Upper lobe of right lung (tissue), 1 donor: ENCODE measurements around the gene LRRC10B. TPM values are rescaled to one million over a fixed set of nuclear protein-coding genes. Genes with fewer than 3 reads are reported as not detected.
"Not testable (repeated sequence)": the region's sequence is repeated elsewhere in the genome, so short reads cannot be mapped to it uniquely, and the experiment has no call there.

Experiments
- ATAC-seq: fragments of 200-7000 bp; cut with Tn5 transposase; one replicate; pipeline ENCODE4 v1.9.1; 2020; ENCODE audit warnings: mild to moderate bottlenecking, moderate library complexity
- DNase-seq: peaks from one replicate; pipeline ENCODE4 v3.0.0-alpha.2; 2020
- H3K27ac ChIP-seq: fragments of 200-600 bp; one replicate; pipeline ENCODE4 v1.8.0; 2022
- H3K27me3 ChIP-seq: fragments of 200-600 bp; one replicate; pipeline ENCODE4 v1.8.0; 2022; ENCODE audit warnings: mild to moderate bottlenecking
- H3K36me3 ChIP-seq: fragments of 200-600 bp; one replicate; pipeline ENCODE4 v1.8.0; 2022
- H3K4me1 ChIP-seq: fragments of 200-600 bp; one replicate; pipeline ENCODE4 v1.8.0; 2022
- H3K4me3 ChIP-seq: fragments of 200-600 bp; one replicate; pipeline ENCODE4 v1.8.0; 2022; ENCODE audit warnings: mild to moderate bottlenecking
- H3K9me3 ChIP-seq: fragments of 200-600 bp; one replicate; pipeline ENCODE4 v1.8.0; 2022
- CTCF ChIP-seq: fragments of 200-600 bp; IDR thresholded peaks from one replicate; pipeline ENCODE4 v1.8.0; 2022; ENCODE audit warnings: antibody characterized with exemption
- intact Hi-C: fragments of 100-400 bp; cut with DNase I; formaldehyde crosslinking; loops from one replicate; pipeline ENCODE4 v1.11.0; 2022
- total RNA-seq: library from RNA; stranded (reverse); fragmentation: NEBNext Ultra II Directional; extraction: Animal tissue kit (Norgen Biotek cat#: 25700); gene quantifications from one replicate; pipeline ENCODE4 v1.2.1, GENCODE V29; 2021
- donor health status: DM: no; HTN: yes; CAD: no; lungs with severe emphysema.

The LRRC10B gene
- total RNA-seq, 1 donor from 2014 or later, result 0.29 TPM

- Histone ChIP-seq H3K36me3 (no peaks in the 10 kb centered on the region), H3K27ac (no peak overlapping the region), H3K4me3 (no peak overlapping the region), H3K27me3 (no peaks in the 10 kb centered on the region), H3K9me3 (no peaks in the 10 kb centered on the region), H3K4me1 (no peaks in the 10 kb centered on the region)
- TF ChIP-seq CTCF, result no peak
- ATAC-seq (no peak), DNase-seq (no peak)
- intact Hi-C loops, result loop anchor here (10.0 kb wide), 2 partner anchors 48 to 158 kb away; no protein-coding TSS in a partner anchor
These were observed 31.4 kb upstream of the LRRC10B start for GRCh38 chr11:61477126-61477525.

- Histone ChIP-seq H3K9me3 (no peaks in the 10 kb centered on the region), H3K27ac (no peak overlapping the region), H3K4me3 (no peak overlapping the region), H3K36me3 (no peaks in the 10 kb centered on the region), H3K4me1 (no peaks in the 10 kb centered on the region), H3K27me3 (peaks cover 6% of the 10 kb centered on the region)
- DNase-seq (peak; percentile 73), ATAC-seq (peak; percentile 62)
- peak; percentile 95 for TF ChIP-seq CTCF
- intact Hi-C loops, result loop anchor here (10.0 kb wide), 2 partner anchors 47 to 157 kb away; no protein-coding TSS in a partner anchor
These were observed 30.8 kb upstream of the LRRC10B start for GRCh38 chr11:61477727-61478148.

GRCh38 chr11:61479360-61480058 is 29.0 kb upstream of the LRRC10B start:
- not testable (repeated sequence) for ATAC-seq, H3K27ac ChIP-seq, H3K4me1 ChIP-seq, H3K4me3 ChIP-seq, DNase-seq, H3K36me3 ChIP-seq, H3K27me3 ChIP-seq, H3K9me3 ChIP-seq
- intact Hi-C loops, result loop anchor here (10.0 kb wide), 2 partner anchors 45 to 155 kb away; no protein-coding TSS in a partner anchor

GRCh38 chr11:61480261-61480993 is 28.1 kb upstream of the LRRC10B start:
- H3K4me1 ChIP-seq, result no peaks in the 10 kb centered on the region
- H3K9me3 ChIP-seq, result no peaks in the 10 kb centered on the region
- no peak for TF ChIP-seq CTCF
- ATAC-seq, result no peak
- no peak overlapping the region for H3K4me3 ChIP-seq
- DNase-seq, result no peak
- H3K27me3 ChIP-seq, result peaks cover 6% of the 10 kb centered on the region
- H3K27ac ChIP-seq, result no peak overlapping the region
- intact Hi-C loops, result no loop called here
- H3K36me3 ChIP-seq, result no peaks in the 10 kb centered on the region

- Histone ChIP-seq H3K4me3 (no peak overlapping the region), H3K27ac (no peak overlapping the region), H3K27me3 (peaks cover 6% of the 10 kb centered on the region), H3K4me1 (no peaks in the 10 kb centered on the region), H3K36me3 (no peaks in the 10 kb centered on the region), H3K9me3 (no peaks in the 10 kb centered on the region)
- DNase-seq (no peak), ATAC-seq (no peak)
- TF ChIP-seq CTCF, result no peak
- intact Hi-C loops, result no loop called here
These were observed 27.6 kb upstream of the LRRC10B start for GRCh38 chr11:61480994-61481335.

GRCh38 chr11:61481806-61482205 is 26.7 kb upstream of the LRRC10B start:
- no peak for TF ChIP-seq CTCF
- intact Hi-C loops, result no loop called here

More at GRCh38 chr11:61481806-61482205, 26.7 kb upstream of the LRRC10B start:
- DNase-seq (no peak), ATAC-seq (no peak)
- Histone ChIP-seq H3K36me3 (no peaks in the 10 kb centered on the region), H3K4me1 (no peaks in the 10 kb centered on the region), H3K27me3 (peaks cover 6% of the 10 kb centered on the region), H3K9me3 (no peaks in the 10 kb centered on the region), H3K4me3 (no peak overlapping the region), H3K27ac (no peak overlapping the region)
